Endothelial cell of umbilical vein (primary cell): Measurements from ENCODE around the gene PARP8.

Experiments used
- CTCF ChIP-seq, 2 donors: IDR thresholded peaks; 1 replicate in 1 of 2; 2 replicates in 1 of 2; pipeline ENCODE4 v1.5.1; 2011; ENCODE audit warnings: low read length in 2 of 2, mild to moderate bottlenecking in 2 of 2, moderate library complexity in 2 of 2, control low read depth in 1 of 2, inconsistent platforms in 1 of 2, low read depth in 1 of 2; ENCODE audit not compliant: insufficient read depth in 1 of 2; ENCODE audit errors: extremely low read depth in 1 of 2
- EZH2 ChIP-seq: IDR thresholded peaks from 2 replicates; pipeline ENCODE4 v1.6.1; 2012; ENCODE audit warnings: borderline replicate concordance, low read depth, mild to moderate bottlenecking, moderate library complexity, low read length, inconsistent platforms; ENCODE audit not compliant: severe bottlenecking
- FOS ChIP-seq: IDR thresholded peaks from 2 replicates; pipeline ENCODE4 v1.6.1; 2011; ENCODE audit warnings: mild to moderate bottlenecking, low read length, moderate library complexity, borderline replicate concordance; ENCODE audit not compliant: insufficient read depth
- GATA2 ChIP-seq: IDR thresholded peaks from 2 replicates; pipeline ENCODE4 v1.7.0; 2011; ENCODE audit warnings: low read depth, mild to moderate bottlenecking, moderate library complexity, mixed read lengths, low read length; ENCODE audit not compliant: insufficient read length, insufficient read depth
- MAX ChIP-seq: IDR thresholded peaks from 2 replicates; pipeline ENCODE4 v1.6.1; 2011; ENCODE audit not compliant: insufficient read depth, insufficient read length
- MYC ChIP-seq: IDR thresholded peaks from one replicate; pipeline ENCODE4 v1.6.1; 2011; ENCODE audit warnings: mild to moderate bottlenecking, low read depth, low read length
- POLR2A ChIP-seq: IDR thresholded peaks from 2 replicates; pipeline ENCODE4 v1.6.1; 2012; ENCODE audit warnings: low read depth, mild to moderate bottlenecking, control low read depth, low read length
- POLR2AphosphoS5 ChIP-seq: IDR thresholded peaks from 2 replicates; pipeline ENCODE4 v1.6.1; 2012; ENCODE audit warnings: low read depth, mild to moderate bottlenecking, control low read depth, low read length, moderate library complexity; ENCODE audit not compliant: insufficient read depth

GRCh38 chr5:50832657-50833284 lies 166.3 kb downstream of the PARP8 start:
- TF ChIP-seq CTCF (IDR thresholded peaks at IDR 0.05; ENCODE audit: extremely low read depth in 1 of 2, insufficient read depth in 1 of 2, low read depth in 1 of 2, low read length in 2 of 2), result no peak
- TF ChIP-seq EZH2, result no peak
- TF ChIP-seq POLR2AphosphoS5, result no peak
- no peak for TF ChIP-seq POLR2A
- TF ChIP-seq MAX, result no peak
- no peak for TF ChIP-seq MYC
- TF ChIP-seq GATA2, result no peak
- no peak for TF ChIP-seq FOS
